SK-N-SH (cell line): ENCODE results near the gene CPA3. TPM values are rescaled to one million over a fixed set of nuclear protein-coding genes. Genes with fewer than 3 reads are reported as not detected.

ENCODE experiments used
- CHD2 ChIP-seq: fragments of 150-350 bp; IDR thresholded peaks from 2 replicates; pipeline ENCODE4 v1.6.1; 2018; ENCODE audit warnings: low read length; ENCODE audit not compliant: partially characterized antibody
- CTCF ChIP-seq: fragments of 200-600 bp; sonication (generic); IDR thresholded peaks from 2 replicates; pipeline ENCODE4 v1.6.1; 2017; ENCODE audit warnings: antibody characterized with exemption, mild to moderate bottlenecking, moderate library complexity
- ELF1 ChIP-seq: IDR thresholded peaks from 2 replicates; pipeline ENCODE4 v1.4.0; 2012
- EP300 ChIP-seq, 2 experiments: IDR thresholded peaks; 2 replicates each; pipeline versions ENCODE4 v1.4.0 to v1.6.1; 2012; ENCODE audit warnings: borderline replicate concordance in 1 of 2, low read depth in 1 of 2, low read length in 1 of 2
- EZH2phosphoT487 ChIP-seq: fragments of 200-600 bp; sonication (generic); IDR thresholded peaks from 2 replicates; pipeline ENCODE4 v1.6.1; 2017; ENCODE audit warnings: low read depth, mixed run types, mild to moderate bottlenecking, antibody characterized with exemption, moderate library complexity, borderline replicate concordance
- FOSL2 ChIP-seq: IDR thresholded peaks from 2 replicates; pipeline ENCODE4 v1.4.0; 2012; ENCODE audit warnings: low read depth, mild to moderate bottlenecking, moderate library complexity, borderline replicate concordance
- FOXJ3 ChIP-seq: sonication (generic); formaldehyde crosslinking; IDR thresholded peaks from 2 replicates; pipeline ENCODE4 v1.5.1; 2020; ENCODE audit warnings: mild to moderate bottlenecking, missing genetic modification reagents
- FOXM1 ChIP-seq: IDR thresholded peaks from 2 replicates; pipeline ENCODE4 v1.4.0; 2012; ENCODE audit warnings: low read depth, mild to moderate bottlenecking
- GATA2 ChIP-seq: sonication (generic); formaldehyde crosslinking; IDR thresholded peaks from 2 replicates; pipeline ENCODE4 v1.5.0; 2020; ENCODE audit warnings: mild to moderate bottlenecking, missing genetic modification reagents
- MAX ChIP-seq: IDR thresholded peaks from 2 replicates; pipeline ENCODE4 v1.4.0; 2012; ENCODE audit warnings: low read depth
- MEF2A ChIP-seq: IDR thresholded peaks from 2 replicates; pipeline ENCODE4 v1.4.0; 2012; ENCODE audit warnings: low read depth, borderline replicate concordance
- NFIC ChIP-seq: IDR thresholded peaks from 2 replicates; pipeline ENCODE4 v1.4.0; 2012; ENCODE audit warnings: borderline replicate concordance
- NRF1 ChIP-seq: IDR thresholded peaks from 2 replicates; pipeline ENCODE4 v1.6.1; 2012; ENCODE audit warnings: low read depth, mild to moderate bottlenecking, low read length
- PBX3 ChIP-seq: IDR thresholded peaks from 2 replicates; pipeline ENCODE4; 2012
- POLR2AphosphoS5 ChIP-seq: IDR thresholded peaks from 2 replicates; pipeline ENCODE4 v1.6.1; 2012; ENCODE audit warnings: low read depth, low read length
- RAD21 ChIP-seq: IDR thresholded peaks from 2 replicates; pipeline ENCODE4 v1.6.1; 2012; ENCODE audit warnings: mild to moderate bottlenecking, low read length
- RCOR1 ChIP-seq: fragments of 150-350 bp; IDR thresholded peaks from 2 replicates; pipeline ENCODE4 v1.6.1; 2017; ENCODE audit warnings: antibody characterized with exemption, low read length
- RFX5 ChIP-seq: IDR thresholded peaks from 2 replicates; pipeline ENCODE4 v1.6.1; 2012; ENCODE audit warnings: mild to moderate bottlenecking, improper control_type of control experiment, low read length
- RXRA ChIP-seq: IDR thresholded peaks from 2 replicates; pipeline ENCODE4 v1.4.0; 2012; ENCODE audit warnings: low read depth, mild to moderate bottlenecking, borderline replicate concordance
- SIN3A ChIP-seq: IDR thresholded peaks from 2 replicates; pipeline ENCODE4 v1.6.1; 2012; ENCODE audit warnings: low read depth, mild to moderate bottlenecking, low read length, moderate library complexity, borderline replicate concordance
- TCF12 ChIP-seq: IDR thresholded peaks from 2 replicates; pipeline ENCODE4 v1.4.0; 2012
- TEAD4 ChIP-seq: IDR thresholded peaks from 2 replicates; pipeline ENCODE4 v1.4.0; 2012; ENCODE audit warnings: mild to moderate bottlenecking, borderline replicate concordance; ENCODE audit not compliant: insufficient read depth
- USF1 ChIP-seq: IDR thresholded peaks from 2 replicates; pipeline ENCODE4 v1.4.0; 2012; ENCODE audit warnings: low read depth, borderline replicate concordance
- USF2 ChIP-seq: fragments of 150-350 bp; IDR thresholded peaks from 2 replicates; pipeline ENCODE4 v1.6.1; 2017; ENCODE audit warnings: antibody characterized with exemption, low read length, low read depth, borderline replicate concordance
- YY1 ChIP-seq: IDR thresholded peaks from 2 replicates; pipeline ENCODE4 v1.4.0; 2012; ENCODE audit warnings: low read depth, mild to moderate bottlenecking
- ZBTB33 ChIP-seq: IDR thresholded peaks from 2 replicates; pipeline ENCODE4 v1.4.0; 2012; ENCODE audit warnings: low read depth, borderline replicate concordance
- polyA plus RNA-seq, 3 experiments: library from polyadenylated mRNA; depleted of rRNA; stranded (reverse); fragments of >200 nt; gene quantifications; 2 replicates each; pipeline ENCODE4 v1.2.3, GENCODE V29; 2012

The CPA3 gene
- polyA plus RNA-seq, 1 of the 3 experiments (the other 2 are of a cell fraction) = not detected

- TF ChIP-seq PBX3 (peak; percentile 22; the same call in 1 of the 2 replicates), RCOR1 (peak; percentile 96), CTCF (no peak), FOSL2 (no peak), NFIC (no peak), USF2 (no peak), RXRA (no peak), POLR2AphosphoS5 (peak; percentile 26; the same call in 1 of the 2 replicates), YY1 (no peak), MEF2A (no peak), FOXM1 (no peak), RFX5 (no peak), ELF1 (no peak), EZH2phosphoT487 (no peak), NRF1 (no peak), ZBTB33 (no peak), SIN3A (no peak), RAD21 (peak; percentile 24), USF1 (no peak), MAX (no peak), CHD2 (peak; percentile 84), TCF12 (peak; percentile 38), TEAD4 (no peak), GATA2 (peak; percentile 96), FOXJ3 (CRISPR knock-in tag) (peak; percentile 86), EP300 (IDR thresholded peaks at IDR 0.05; ENCODE audit: borderline replicate concordance in 1 of 2, low read depth in 1 of 2, low read length in 1 of 2) (peak in 1 of 2 experiments; percentile 95; a peak in 2 of 4 replicates)
- TF ChIP-seq, all 33 proteins: peak for 10
Measured at GRCh38 chr3:148815316-148816110, 49.6 kb upstream of the CPA3 start (continued).
